ENCODE data around the gene TMEM232. TPM values are rescaled to one million over a fixed set of nuclear protein-coding genes. Genes with fewer than 3 reads are reported as not detected.
A peak's percentile ranks its signal among the peaks of the same experiment; 100 is the strongest.

Gene TMEM232
- total RNA-seq, 1 donor from 2014 or later, result 6.1 TPM

DNA sequence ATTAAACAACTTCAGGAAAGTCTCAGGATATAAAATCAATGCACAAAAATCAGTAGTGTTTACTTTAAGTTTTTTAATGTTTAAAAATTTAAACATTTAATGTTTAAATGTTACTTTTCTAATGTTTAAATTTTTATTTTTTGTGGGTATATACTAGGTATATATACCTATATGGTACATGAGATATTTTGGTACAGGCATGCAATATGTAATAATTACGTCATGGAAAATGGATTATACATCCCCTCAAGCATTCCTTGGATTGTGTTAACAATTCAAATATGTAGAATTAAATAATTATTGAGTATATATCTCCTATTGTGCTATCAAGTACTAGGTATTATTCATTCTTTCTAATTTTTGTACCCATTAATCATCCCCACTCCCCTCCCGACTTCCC lies 291.3 kb downstream of the TMEM232 start:
- no peak for TF ChIP-seq CTCF (conservative IDR thresholded peaks at IDR 0.05)
- no peak overlapping the region for H3K27ac Mint-ChIP-seq (ENCODE audit: unreplicated experiment)
- peaks cover 13% of the 10 kb centered on the region for H3K9me3 Mint-ChIP-seq

GRCh38 chr5:110431603-110432002 lies 294.9 kb downstream of the TMEM232 start:
- Mint-ChIP-seq H3K27ac (ENCODE audit: unreplicated experiment) (no peak overlapping the region), H3K9me3 (peaks cover 11% of the 10 kb centered on the region), H3K36me3 (ENCODE audit: low read depth) (peaks cover 4% of the 10 kb centered on the region), H3K27me3 (ENCODE audit: low read depth) (no peaks in the 10 kb centered on the region), H3K4me1 (no peaks in the 10 kb centered on the region), H3K4me3 (no peak overlapping the region)
- no peak for DNase-seq (ENCODE audit: low read depth, low spot score)
- no peak for TF ChIP-seq CTCF (conservative IDR thresholded peaks at IDR 0.05)

More for the DNA sequence above, 291.3 kb downstream of the TMEM232 start:
- Mint-ChIP-seq H3K27me3 (ENCODE audit: low read depth) (no peaks in the 10 kb centered on the region), H3K36me3 (ENCODE audit: low read depth) (peaks cover 4% of the 10 kb centered on the region), H3K4me3 (no peak overlapping the region), H3K4me1 (no peaks in the 10 kb centered on the region)
- DNase-seq (ENCODE audit: low read depth, low spot score), result no peak

DNA sequence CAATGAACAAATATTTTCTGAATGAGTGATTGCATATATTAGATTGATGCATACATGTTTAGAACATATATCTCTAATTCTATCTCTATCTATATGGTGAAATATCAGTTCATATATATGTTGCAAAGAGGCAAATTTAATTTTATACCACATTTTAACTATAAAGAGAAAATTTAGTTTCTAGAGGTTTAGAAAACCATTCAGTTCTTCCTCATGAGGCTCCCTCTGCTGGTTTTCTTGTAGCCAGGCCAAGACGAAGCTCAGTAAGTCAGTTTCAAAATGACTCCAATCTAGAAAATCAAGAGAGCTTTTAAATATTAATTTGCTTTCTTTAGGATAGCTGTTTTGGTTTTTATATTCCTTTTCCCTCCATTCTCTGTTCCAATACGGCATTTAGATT lies 312.1 kb downstream of the TMEM232 start:
- peak; percentile 57 for TF ChIP-seq CTCF (conservative IDR thresholded peaks at IDR 0.05)
- Mint-ChIP-seq H3K9me3 (peaks cover 2% of the 10 kb centered on the region), H3K36me3 (ENCODE audit: low read depth) (no peaks in the 10 kb centered on the region), H3K27me3 (ENCODE audit: low read depth) (no peaks in the 10 kb centered on the region), H3K4me1 (no peaks in the 10 kb centered on the region), H3K27ac (ENCODE audit: unreplicated experiment) (no peak overlapping the region), H3K4me3 (no peak overlapping the region)
- no peak for DNase-seq (ENCODE audit: low read depth, low spot score)

GRCh38 chr5:110413856-110414255 lies 312.6 kb downstream of the TMEM232 start:
- Mint-ChIP-seq H3K4me1 (no peaks in the 10 kb centered on the region), H3K4me3 (no peak overlapping the region), H3K36me3 (ENCODE audit: low read depth) (no peaks in the 10 kb centered on the region), H3K27me3 (ENCODE audit: low read depth) (no peaks in the 10 kb centered on the region), H3K9me3 (peaks cover 2% of the 10 kb centered on the region), H3K27ac (ENCODE audit: unreplicated experiment) (no peak overlapping the region)
- DNase-seq (ENCODE audit: low read depth, low spot score), result no peak
- no peak for TF ChIP-seq CTCF (conservative IDR thresholded peaks at IDR 0.05)

GRCh38 chr5:110409571-110409970 lies 316.9 kb downstream of the TMEM232 start:
- Mint-ChIP-seq H3K4me1 (no peaks in the 10 kb centered on the region), H3K36me3 (ENCODE audit: low read depth) (no peaks in the 10 kb centered on the region), H3K9me3 (peaks cover 2% of the 10 kb centered on the region), H3K27ac (ENCODE audit: unreplicated experiment) (no peak overlapping the region), H3K4me3 (no peak overlapping the region), H3K27me3 (ENCODE audit: low read depth) (peaks cover 2% of the 10 kb centered on the region)
- TF ChIP-seq CTCF (conservative IDR thresholded peaks at IDR 0.05), result no peak
- no peak for DNase-seq (ENCODE audit: low read depth, low spot score)

- no peaks in the 10 kb centered on the region for H3K9me3 Mint-ChIP-seq
- H3K4me1 Mint-ChIP-seq, result peaks cover 19% of the 10 kb centered on the region
- no peaks in the 10 kb centered on the region for H3K36me3 Mint-ChIP-seq (ENCODE audit: low read depth)
- no peak for DNase-seq (ENCODE audit: low read depth, low spot score)
- H3K4me3 Mint-ChIP-seq, result no peak overlapping the region
- peak overlapping the region; percentile 78 for H3K27ac Mint-ChIP-seq (ENCODE audit: unreplicated experiment)
- H3K27me3 Mint-ChIP-seq (ENCODE audit: low read depth), result peaks cover 7% of the 10 kb centered on the region
- no peak for TF ChIP-seq CTCF (conservative IDR thresholded peaks at IDR 0.05)
Observed at GRCh38 chr5:110402562-110402961, 323.9 kb downstream of the TMEM232 start.

Data from neural crest cell (in vitro differentiated cells).